Activated T-helper 1 cell treated with anti-CD3 and anti-CD28 coated beads, Interleukin-12 subunit alpha, Interleukin-12 subunit beta, Interleukin-2, Interleukin-4 antibody, amounts not matched to agents 30 ng/mL and 10 ng/mL and 1 ng/mL, durations not matched to agents 14 hours and 24 hours and 36 hours (primary cell): ENCODE results near the gene ERC1. TPM values are rescaled to one million over a fixed set of nuclear protein-coding genes. Genes with fewer than 3 reads are reported as not detected.

ENCODE experiments used
- total RNA-seq: library from RNA; stranded (reverse); gene quantifications from 2 replicates; pipeline ENCODE4 v1.2.3, GENCODE V29; 2022

Gene ERC1
- total RNA-seq, 1 donor from 2014 or later = 33.6 TPM

Other genes with a start within 250 kb of the ERC1 start
- 164 and 178 TPM in 2 replicates for gene WNK1, start 238.6 kb upstream of the ERC1 start, total RNA-seq
- gene RAD52, start 41.5 kb upstream of the ERC1 start, total RNA-seq = 15.4 and 17.4 TPM in 2 replicates